A673 (cell line): ENCODE measurements around the gene EOLA1.

Experiments
- EZH2 ChIP-seq: fragments of 200-600 bp; sonication (generic); IDR thresholded peaks from 2 replicates; pipeline ENCODE4 v1.6.1; 2017; ENCODE audit warnings: borderline replicate concordance, low read depth, mild to moderate bottlenecking, mixed read lengths, antibody characterized with exemption, low read length; ENCODE audit not compliant: poor library complexity, severe bottlenecking
- TF ChIP-seq, protein P1 (sequence below): fragments of 300-800, 200-600 bp; sonication (generic); conservative IDR thresholded peaks from 2 replicates; pipeline ENCODE4 v1.5.1; 2017; ENCODE audit warnings: low read depth, mild to moderate bottlenecking, antibody characterized with exemption, low read length, moderate library complexity, mixed read lengths

DNA sequence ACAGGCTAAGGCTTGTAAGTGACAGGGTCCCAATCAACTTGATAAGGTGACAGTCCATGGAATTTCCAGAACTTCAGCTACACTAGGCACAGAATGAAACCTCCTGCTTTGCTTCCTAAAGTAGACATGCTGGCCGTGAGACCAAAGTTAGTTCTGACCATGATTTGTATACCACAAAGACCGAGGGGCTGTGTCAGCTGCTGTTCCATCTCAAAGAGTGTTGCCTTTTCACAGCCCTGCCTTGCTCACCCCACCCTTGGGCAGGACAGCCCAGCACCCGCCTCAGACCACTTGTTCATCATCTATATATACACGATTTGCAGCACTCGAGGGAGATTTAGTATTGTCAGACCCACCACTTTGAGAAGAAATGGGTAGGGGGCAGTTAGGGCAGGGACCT lies 41.0 kb upstream of the EOLA1 start:
- TF ChIP-seq, protein P1, sequence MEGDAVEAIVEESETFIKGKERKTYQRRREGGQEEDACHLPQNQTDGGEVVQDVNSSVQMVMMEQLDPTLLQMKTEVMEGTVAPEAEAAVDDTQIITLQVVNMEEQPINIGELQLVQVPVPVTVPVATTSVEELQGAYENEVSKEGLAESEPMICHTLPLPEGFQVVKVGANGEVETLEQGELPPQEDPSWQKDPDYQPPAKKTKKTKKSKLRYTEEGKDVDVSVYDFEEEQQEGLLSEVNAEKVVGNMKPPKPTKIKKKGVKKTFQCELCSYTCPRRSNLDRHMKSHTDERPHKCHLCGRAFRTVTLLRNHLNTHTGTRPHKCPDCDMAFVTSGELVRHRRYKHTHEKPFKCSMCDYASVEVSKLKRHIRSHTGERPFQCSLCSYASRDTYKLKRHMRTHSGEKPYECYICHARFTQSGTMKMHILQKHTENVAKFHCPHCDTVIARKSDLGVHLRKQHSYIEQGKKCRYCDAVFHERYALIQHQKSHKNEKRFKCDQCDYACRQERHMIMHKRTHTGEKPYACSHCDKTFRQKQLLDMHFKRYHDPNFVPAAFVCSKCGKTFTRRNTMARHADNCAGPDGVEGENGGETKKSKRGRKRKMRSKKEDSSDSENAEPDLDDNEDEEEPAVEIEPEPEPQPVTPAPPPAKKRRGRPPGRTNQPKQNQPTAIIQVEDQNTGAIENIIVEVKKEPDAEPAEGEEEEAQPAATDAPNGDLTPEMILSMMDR, result no peak
- TF ChIP-seq EZH2, result no peak
